ENCODE data around the gene PTPN3.

DNA sequence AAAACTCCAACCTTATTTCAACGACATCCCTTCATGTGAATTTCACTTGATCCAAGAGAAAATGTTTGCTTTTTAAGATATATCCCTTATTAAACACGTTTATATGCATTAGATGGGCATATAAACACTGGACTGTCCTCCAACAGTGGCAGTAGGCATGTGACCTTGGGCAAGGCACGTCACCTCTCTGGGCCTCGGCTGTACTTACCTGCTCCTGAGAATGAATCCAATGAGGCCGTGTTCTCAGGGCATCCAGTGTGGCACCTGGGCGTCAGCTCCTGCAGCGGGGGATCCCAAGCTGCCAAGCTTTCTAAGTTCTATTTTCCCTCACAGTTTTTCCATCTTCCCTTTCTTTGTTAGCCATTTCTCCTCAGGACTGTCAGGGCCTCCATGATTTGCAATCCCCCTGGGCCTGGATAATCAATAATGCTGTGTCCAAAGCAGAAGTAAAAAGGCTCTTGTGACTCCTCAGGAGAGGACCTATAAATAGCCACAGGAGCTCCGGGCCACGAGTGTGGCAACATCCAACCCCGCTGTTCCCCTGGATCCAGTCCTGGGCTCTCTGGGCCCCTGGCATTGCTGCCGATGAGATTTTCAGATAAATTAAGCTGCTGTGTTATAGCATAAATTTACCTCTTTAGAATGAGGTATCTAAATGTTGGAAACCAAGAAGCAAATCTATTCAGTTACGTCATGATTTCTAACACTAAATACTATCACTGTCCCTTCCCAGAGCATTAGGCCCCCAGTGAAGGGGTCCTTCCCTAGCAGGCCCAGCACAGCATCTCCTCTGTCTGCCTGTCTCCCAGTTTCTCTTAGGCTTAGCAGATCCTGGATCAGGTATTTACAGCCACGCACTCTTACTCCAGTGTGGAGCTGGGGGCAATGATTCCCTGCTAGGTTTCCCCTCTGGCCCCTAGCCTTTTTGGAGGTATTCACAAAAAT is 76.8 kb downstream of the PTPN3 start:
- TF ChIP-seq, protein P1, sequence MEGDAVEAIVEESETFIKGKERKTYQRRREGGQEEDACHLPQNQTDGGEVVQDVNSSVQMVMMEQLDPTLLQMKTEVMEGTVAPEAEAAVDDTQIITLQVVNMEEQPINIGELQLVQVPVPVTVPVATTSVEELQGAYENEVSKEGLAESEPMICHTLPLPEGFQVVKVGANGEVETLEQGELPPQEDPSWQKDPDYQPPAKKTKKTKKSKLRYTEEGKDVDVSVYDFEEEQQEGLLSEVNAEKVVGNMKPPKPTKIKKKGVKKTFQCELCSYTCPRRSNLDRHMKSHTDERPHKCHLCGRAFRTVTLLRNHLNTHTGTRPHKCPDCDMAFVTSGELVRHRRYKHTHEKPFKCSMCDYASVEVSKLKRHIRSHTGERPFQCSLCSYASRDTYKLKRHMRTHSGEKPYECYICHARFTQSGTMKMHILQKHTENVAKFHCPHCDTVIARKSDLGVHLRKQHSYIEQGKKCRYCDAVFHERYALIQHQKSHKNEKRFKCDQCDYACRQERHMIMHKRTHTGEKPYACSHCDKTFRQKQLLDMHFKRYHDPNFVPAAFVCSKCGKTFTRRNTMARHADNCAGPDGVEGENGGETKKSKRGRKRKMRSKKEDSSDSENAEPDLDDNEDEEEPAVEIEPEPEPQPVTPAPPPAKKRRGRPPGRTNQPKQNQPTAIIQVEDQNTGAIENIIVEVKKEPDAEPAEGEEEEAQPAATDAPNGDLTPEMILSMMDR (IDR thresholded peaks at IDR 0.05) = no peak
- TF ChIP-seq POLR2AphosphoS5 (IDR thresholded peaks at IDR 0.05) = no peak
